K562 (cell line): ENCODE data around the gene KCTD8. TPM values are rescaled to one million over a fixed set of nuclear protein-coding genes. Genes with fewer than 3 reads are reported as not detected.

Experiments used
- ATAC-seq: fragments of 200-7000 bp; cut with Tn5 transposase; 3 replicates; pipeline ENCODE4 v1.9.1; 2020; ENCODE audit warnings: moderate library complexity
- BruUV-seq: library from RNA; stranded (reverse); fragments of 400-500 nt; replicated peaks from 2 replicates; lab custom pipeline; 2021; lab: Mats Ljungman, UMichigan
- CTCF ChIA-PET: fragments of 300-600 bp; formaldehyde crosslinking; extraction: SDS; loops from one replicate; lab custom pipeline; 2021; ENCODE audit warnings: low intra/inter-chr PET ratio; lab: Yijun Ruan, JAX
- POLR2A ChIA-PET: fragments of 300-600, 350-650 bp; sonication (Branson Sonifier 250); formaldehyde crosslinking; extraction: SDS; loops from one replicate; lab custom pipeline; 2021; ENCODE audit warnings: antibody characterized with exemption, inconsistent platforms; lab: Yijun Ruan, JAX
- DNase-seq, 4 experiments: peaks; one replicate each; pipeline versions ENCODE4 v3.0.0 to v3.0.0-alpha.2; 2011 to 2018; ENCODE audit warnings: low spot score in 3 of 4, mixed read lengths in 3 of 4; ENCODE audit errors: extremely low read depth in 1 of 4
- FAIRE-seq: peaks from 2 replicates; lab custom pipeline; 2011; peaks lifted over from hg19 to GRCh38; lab: Jason Lieb, UNC
- H2AFZ ChIP-seq: 2 replicates; pipeline ENCODE4 v1.6.0; 2011; ENCODE audit warnings: low read depth, low read length, control low read depth, inconsistent platforms
- H3K27ac ChIP-seq: fragments of 200-600 bp; 3 replicates; pipeline ENCODE4 v1.8.0; 2011; ENCODE audit warnings: low read depth, mild to moderate bottlenecking, control low read depth, inconsistent platforms, low read length, moderate library complexity, mixed read lengths; ENCODE audit errors: extremely low read depth
- H3K27me3 ChIP-seq, 2 experiments: fragments of 300-600 bp in 1 of 2; 2 replicates in 1 of 2; 3 replicates in 1 of 2; pipeline versions ENCODE4 v1.6.0 to v1.8.0; 2011; ENCODE audit warnings: inconsistent platforms in 2 of 2, low read length in 2 of 2, mild to moderate bottlenecking in 1 of 2, mixed read lengths in 1 of 2, moderate library complexity in 1 of 2; ENCODE audit not compliant: control insufficient read depth in 2 of 2, insufficient read depth in 2 of 2
- H3K36me3 ChIP-seq: fragments of 300-600 bp; 3 replicates; pipeline ENCODE4 v1.8.0; 2011; ENCODE audit warnings: mild to moderate bottlenecking, low read length, inconsistent platforms; ENCODE audit not compliant: control insufficient read depth, insufficient read depth
- H3K4me1 ChIP-seq, 2 experiments: fragments of 200-600 bp in 1 of 2; replicated peaks in 1 of 2; 2 replicates in 1 of 2; 3 replicates in 1 of 2; pipeline versions ENCODE4 v1.5.1 to v1.8.0; 2011; ENCODE audit warnings: inconsistent platforms in 2 of 2, low read length in 2 of 2, mild to moderate bottlenecking in 1 of 2, mixed read lengths in 1 of 2, moderate library complexity in 1 of 2; ENCODE audit not compliant: control insufficient read depth in 2 of 2, insufficient read depth in 2 of 2
- H3K4me2 ChIP-seq: 2 replicates; pipeline ENCODE4 v1.6.1; 2011; ENCODE audit warnings: low read length, control low read depth, inconsistent platforms, mixed read lengths; ENCODE audit not compliant: insufficient read depth
- H3K4me3 ChIP-seq: fragments of 200-600 bp; sonication (generic), shearing (Covaris generic); 2 replicates; pipeline ENCODE4 v1.5.1; 2016; ENCODE audit warnings: control low read depth, inconsistent platforms
- H3K79me2 ChIP-seq: fragments of 200-600 bp; 3 replicates; pipeline ENCODE4 v1.8.0; 2011; ENCODE audit warnings: low read length, inconsistent platforms; ENCODE audit not compliant: control insufficient read depth, insufficient read depth
- H3K9ac ChIP-seq, 2 experiments: 2 replicates each; pipeline versions ENCODE4 v1.6.0 to v1.6.1; 2011; ENCODE audit warnings: low read depth in 2 of 2, low read length in 2 of 2, control low read depth in 1 of 2, inconsistent platforms in 1 of 2, mild to moderate bottlenecking in 1 of 2, mixed read lengths in 1 of 2; ENCODE audit not compliant: insufficient read depth in 1 of 2
- H3K9me1 ChIP-seq: one replicate; pipeline ENCODE4 v1.6.0; 2011; ENCODE audit warnings: inconsistent platforms, mild to moderate bottlenecking, low read length, moderate library complexity; ENCODE audit not compliant: control insufficient read depth, insufficient read depth
- H3K9me3 ChIP-seq: replicated peaks from 2 replicates; pipeline ENCODE4 v1.5.1; 2011; ENCODE audit warnings: low read depth, low read length, inconsistent platforms; ENCODE audit not compliant: control insufficient read depth, insufficient read depth
- H4K20me1 ChIP-seq: replicated peaks from 2 replicates; pipeline ENCODE4 v1.6.1; 2011; ENCODE audit warnings: low read length, inconsistent platforms, mixed read lengths; ENCODE audit not compliant: control insufficient read depth, insufficient read depth
- ATF3 ChIP-seq, 2 experiments: fragments of 450-650 bp in 1 of 2; sonication (generic) in 1 of 2; formaldehyde crosslinking in 1 of 2; IDR thresholded peaks in 1 of 2; conservative IDR thresholded peaks in 1 of 2; 2 replicates each; pipeline versions ENCODE4 v1.6.1 to v1.8.1; 2016 to 2023; ENCODE audit warnings: mild to moderate bottlenecking in 2 of 2, moderate library complexity in 2 of 2, inconsistent platforms in 1 of 2, missing genetic modification reagents in 1 of 2
- CEBPB ChIP-seq: fragments of 450-650 bp; IDR thresholded peaks from 2 replicates; pipeline ENCODE4 v1.6.1; 2016; ENCODE audit warnings: missing genetic modification characterization, missing compliant biosample characterization
- CGGBP1 ChIP-seq: fragments of 250-450 bp; sonication (Bioruptor Pico); IDR thresholded peaks from 2 replicates; pipeline ENCODE4 v1.9.0; 2021; ENCODE audit warnings: mild to moderate bottlenecking
- EGR1 ChIP-seq: fragments of 450-650 bp; conservative IDR thresholded peaks from 2 replicates; pipeline ENCODE4 v1.6.1; 2017; ENCODE audit warnings: mild to moderate bottlenecking
- LCOR ChIP-seq: sonication (generic); formaldehyde crosslinking; IDR thresholded peaks from 2 replicates; pipeline ENCODE4 v1.8.0; 2022; ENCODE audit warnings: mild to moderate bottlenecking, missing genetic modification reagents
- MYBL2 ChIP-seq, 2 experiments: fragments of 450-650 bp in 1 of 2; sonication (generic) in 1 of 2; formaldehyde crosslinking in 1 of 2; IDR thresholded peaks; 2 replicates each; pipeline versions ENCODE4 v1.6.1 to v1.8.1; 2017 to 2022; ENCODE audit warnings: borderline replicate concordance in 1 of 2, inconsistent platforms in 1 of 2, low read depth in 1 of 2, mild to moderate bottlenecking in 1 of 2, missing genetic modification reagents in 1 of 2, moderate library complexity in 1 of 2
- RBM14 ChIP-seq: fragments of 200-400 bp; formaldehyde crosslinking; IDR thresholded peaks from 2 replicates; pipeline ENCODE4 v1.6.1; 2018; ENCODE audit warnings: low read depth, mild to moderate bottlenecking, low read length, moderate library complexity, borderline replicate concordance; ENCODE audit not compliant: insufficient read depth
- USF1 ChIP-seq: sonication (generic); formaldehyde crosslinking; IDR thresholded peaks from 2 replicates; pipeline ENCODE4 v1.9.0; 2022; ENCODE audit warnings: mild to moderate bottlenecking, missing genetic modification reagents
- ZBTB12 ChIP-seq: fragments of 250-450 bp; sonication (Bioruptor Pico); IDR thresholded peaks from 2 replicates; pipeline ENCODE4 v1.4.0; 2020
- ZBTB33 ChIP-seq: sonication (generic); formaldehyde crosslinking; IDR thresholded peaks from 2 replicates; pipeline ENCODE4 v1.8.1; 2023; ENCODE audit warnings: mild to moderate bottlenecking, missing genetic modification reagents
- ZBTB34 ChIP-seq: fragments of 250-450 bp; sonication (Bioruptor Pico); IDR thresholded peaks from 2 replicates; pipeline ENCODE4 v1.8.0; 2021; ENCODE audit warnings: mild to moderate bottlenecking, moderate library complexity
- ZNF124 ChIP-seq: sonication (generic); formaldehyde crosslinking; IDR thresholded peaks from 2 replicates; pipeline ENCODE4 v1.8.1; 2022; ENCODE audit warnings: missing genetic modification reagents
- ZNF134 ChIP-seq: fragments of 250-450 bp; sonication (Bioruptor Pico); conservative IDR thresholded peaks from 2 replicates; pipeline ENCODE4 v1.4.0; 2020
- ZZZ3 ChIP-seq: fragments of 450-650 bp; IDR thresholded peaks from 2 replicates; pipeline ENCODE4 v1.6.1; 2016; ENCODE audit warnings: antibody characterized with exemption, mild to moderate bottlenecking, moderate library complexity
- WGBS: fragments of 100-300 bp; shearing (Covaris generic); methylation state at CpG from one replicate; pipeline ENCODE4 v1.1.6; 2016; ENCODE audit warnings: low coverage, mixed read lengths; ENCODE audit not compliant: insufficient coverage; ENCODE audit errors: missing lambda C conversion rate; 5-methylcytosine and 5-hydroxymethylcytosine counted together
- in situ Hi-C: fragments of 300-500 bp; cut with MboI; formaldehyde crosslinking; loops from 4 replicates; pipeline ENCODE4 v1.15.0; 2018; ENCODE audit warnings: inconsistent platforms, mixed read lengths
- intact Hi-C: fragments of 100-400 bp; cut with micrococcal nuclease; formaldehyde crosslinking; loops from 2 replicates; pipeline ENCODE4 v1.14.2; 2022
- polyA plus RNA-seq, 8 experiments: library from polyadenylated mRNA; depleted of rRNA in 4 of 8; stranded (reverse) in 5 of 8; unstranded in 3 of 8; fragments of >200 nt; fragmentation: Nextera tagmentation in 2 of 8; fragmentation: Illumina TruSeq in 1 of 8; extraction: Ambion mirVana in 2 of 8; extraction: Trizol in 1 of 8; gene quantifications; 2 replicates each; pipeline versions ENCODE4 v1.2.1 to v1.2.3, GENCODE V29; 2011 to 2014; ENCODE audit warnings: inconsistent platforms in 1 of 8, missing spikeins in 1 of 8
- total RNA-seq, 7 experiments: library from RNA; depleted of rRNA in 6 of 7; stranded (reverse); fragments of >200 nt in 6 of 7; fragmentation: Illumina TruSeq in 2 of 7; extraction: Trizol in 2 of 7; gene quantifications; 2 replicates each; pipeline versions ENCODE4 v1.2.1 to v1.2.3, GENCODE V29; 2011 to 2021; ENCODE audit warnings: low replicate concordance in 1 of 7

Gene KCTD8
- total and polyA plus RNA-seq, 9 of the 15 experiments (the other 6 are each of a cell fraction or from before 2014, with no cell fraction given): not detected

GRCh38 chr4:44368413-44369167, 80.0 kb downstream of the KCTD8 start:
- H2AFZ ChIP-seq: no peak overlapping the region
- no peaks in the 10 kb centered on the region for H3K9me3 ChIP-seq
- ChIA-PET CTCF (no interaction called here), POLR2A (no interaction called here)
- no peaks in the 10 kb centered on the region for H3K9me1 ChIP-seq
- ATAC-seq (no peak), FAIRE-seq (no peak), DNase-seq (no peak)
- H3K27ac ChIP-seq: no peak overlapping the region
- no TSS peak for BruUV-seq
- H3K4me2 ChIP-seq: no peak overlapping the region
- H3K9ac ChIP-seq: no peak overlapping the region
- no peak overlapping the region for H3K4me3 ChIP-seq
- no peaks in the 10 kb centered on the region for H3K36me3 ChIP-seq
- in situ Hi-C loops (no loop called here), intact Hi-C loops (no loop called here)
- H3K79me2 ChIP-seq: no peaks in the 10 kb centered on the region
- no peaks in the 10 kb centered on the region for H3K4me1 ChIP-seq
- 3% methylated on average over 3 of the region's 3 CpGs for WGBS
- no peaks in the 10 kb centered on the region for H3K27me3 ChIP-seq
- H4K20me1 ChIP-seq: no peaks in the 10 kb centered on the region
- TF ChIP-seq ZNF134: no peak
- TF ChIP-seq CEBPB (tag): no peak
- no peak for TF ChIP-seq ZZZ3
- TF ChIP-seq CGGBP1 (CRISPR knock-in tag): no peak
- TF ChIP-seq USF1 (CRISPR knock-in tag): no peak
- TF ChIP-seq ZBTB33: no peak
- no peak for TF ChIP-seq LCOR (CRISPR knock-in tag)
- TF ChIP-seq ZNF124: no peak
- TF ChIP-seq MYBL2 (IDR thresholded peaks at IDR 0.05; ENCODE audit: low read depth): no peak
- TF ChIP-seq MYBL2 (CRISPR knock-in tag; IDR thresholded peaks at IDR 0.05; ENCODE audit: borderline replicate concordance): no peak
- TF ChIP-seq ZBTB12: no peak
- TF ChIP-seq ATF3 (IDR thresholded peaks at IDR 0.05): no peak
- no peak for TF ChIP-seq ATF3 (CRISPR knock-in tag; conservative IDR thresholded peaks at IDR 0.05)
- TF ChIP-seq ZBTB34: no peak
- no peak for TF ChIP-seq EGR1
- no peak for TF ChIP-seq RBM14
